Measurements from ENCODE around the gene ZNF425.

DNA sequence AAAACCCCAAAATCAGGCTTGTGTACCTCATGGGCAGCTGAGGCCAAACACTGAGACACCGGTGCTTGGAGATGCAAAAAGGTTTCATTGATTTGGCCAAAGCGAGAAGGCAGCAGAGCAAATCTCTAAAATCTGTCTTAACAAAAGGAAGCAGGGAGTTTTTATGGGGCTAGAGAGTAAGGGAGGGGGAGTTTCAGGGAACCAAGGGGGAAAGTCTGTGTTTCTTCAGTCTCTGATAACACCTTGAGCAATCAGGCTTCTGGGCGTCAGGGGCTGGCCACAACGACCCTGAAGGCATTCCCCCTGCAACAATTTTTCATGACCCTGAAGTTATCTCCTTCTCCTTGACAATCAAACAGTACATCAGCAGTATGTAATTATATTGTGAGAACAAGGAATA lies 32.9 kb downstream of the ZNF425 start:
- TF ChIP-seq, protein P1, sequence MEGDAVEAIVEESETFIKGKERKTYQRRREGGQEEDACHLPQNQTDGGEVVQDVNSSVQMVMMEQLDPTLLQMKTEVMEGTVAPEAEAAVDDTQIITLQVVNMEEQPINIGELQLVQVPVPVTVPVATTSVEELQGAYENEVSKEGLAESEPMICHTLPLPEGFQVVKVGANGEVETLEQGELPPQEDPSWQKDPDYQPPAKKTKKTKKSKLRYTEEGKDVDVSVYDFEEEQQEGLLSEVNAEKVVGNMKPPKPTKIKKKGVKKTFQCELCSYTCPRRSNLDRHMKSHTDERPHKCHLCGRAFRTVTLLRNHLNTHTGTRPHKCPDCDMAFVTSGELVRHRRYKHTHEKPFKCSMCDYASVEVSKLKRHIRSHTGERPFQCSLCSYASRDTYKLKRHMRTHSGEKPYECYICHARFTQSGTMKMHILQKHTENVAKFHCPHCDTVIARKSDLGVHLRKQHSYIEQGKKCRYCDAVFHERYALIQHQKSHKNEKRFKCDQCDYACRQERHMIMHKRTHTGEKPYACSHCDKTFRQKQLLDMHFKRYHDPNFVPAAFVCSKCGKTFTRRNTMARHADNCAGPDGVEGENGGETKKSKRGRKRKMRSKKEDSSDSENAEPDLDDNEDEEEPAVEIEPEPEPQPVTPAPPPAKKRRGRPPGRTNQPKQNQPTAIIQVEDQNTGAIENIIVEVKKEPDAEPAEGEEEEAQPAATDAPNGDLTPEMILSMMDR (IDR thresholded peaks at IDR 0.05) = no peak
- TF ChIP-seq POLR2AphosphoS5 (IDR thresholded peaks at IDR 0.05) = no peak
- no peak for TF ChIP-seq POLR2A (IDR thresholded peaks at IDR 0.05)
- no peak for TF ChIP-seq EP300 (IDR thresholded peaks at IDR 0.05)

Measured in stomach (tissue), 4 donors.